CD4-positive, alpha-beta T cell treated with Interleukin-4 for 1 hour (primary cell): Measurements from ENCODE around the gene ZNF385D.

ENCODE experiments used
- DNase-seq, 2 donors: peaks; one replicate each; pipeline ENCODE4 v3.0.0-alpha.2; 2020 to 2022

The ZNF385D gene

DNA sequence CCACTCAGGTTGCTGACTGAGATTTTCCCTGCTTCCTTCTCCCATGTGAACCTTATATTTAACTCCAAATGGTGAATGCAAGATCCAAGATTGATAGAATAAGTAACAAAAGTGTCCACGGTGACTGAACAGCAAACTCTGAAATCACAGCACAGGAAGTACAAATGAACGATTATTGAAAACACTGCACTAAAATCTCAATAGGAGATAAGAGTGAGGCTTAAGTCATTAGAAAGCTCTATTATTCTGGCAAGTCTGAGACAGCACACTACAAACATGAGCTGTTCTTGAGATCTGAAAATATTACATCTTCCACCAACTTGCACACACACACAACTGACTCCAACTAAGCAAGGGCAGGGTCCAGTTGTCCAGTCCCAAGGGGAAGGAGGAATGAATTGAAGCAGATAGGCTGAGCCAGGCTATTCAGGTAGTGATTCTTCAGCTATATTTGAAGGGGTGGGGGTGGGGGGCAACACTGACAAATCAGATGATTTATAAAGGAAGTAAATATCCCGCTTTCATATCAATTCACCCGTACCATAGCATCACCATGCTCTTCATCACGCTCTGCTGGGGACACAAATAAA lies 2.9 kb downstream of the ZNF385D start:
- no peak for DNase-seq

GRCh38 chr3:21747376-21747775 lies 3.6 kb downstream of the ZNF385D start:
- no peak for DNase-seq

DNA sequence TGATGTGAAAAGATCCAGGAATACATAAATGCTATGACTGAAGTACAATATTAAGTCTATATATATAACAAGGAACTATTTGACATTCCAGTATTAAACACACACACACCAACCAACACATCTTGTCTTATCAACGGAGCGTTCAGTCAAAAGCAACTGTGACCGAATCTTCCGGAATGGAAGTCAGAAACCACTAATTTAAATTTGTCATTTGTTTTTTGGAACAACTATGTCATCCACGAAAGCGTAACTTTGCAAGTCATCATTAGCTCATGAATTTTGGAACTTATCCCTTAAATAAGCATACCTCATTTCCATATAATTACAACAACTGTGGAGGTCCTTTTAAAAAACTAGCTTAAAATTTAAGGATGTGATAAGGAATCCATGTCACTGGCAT lies 5.0 kb downstream of the ZNF385D start:
- DNase-seq, result no peak

- no peak for DNase-seq
These were observed 6.2 kb downstream of the ZNF385D start for GRCh38 chr3:21744793-21745192.

DNA sequence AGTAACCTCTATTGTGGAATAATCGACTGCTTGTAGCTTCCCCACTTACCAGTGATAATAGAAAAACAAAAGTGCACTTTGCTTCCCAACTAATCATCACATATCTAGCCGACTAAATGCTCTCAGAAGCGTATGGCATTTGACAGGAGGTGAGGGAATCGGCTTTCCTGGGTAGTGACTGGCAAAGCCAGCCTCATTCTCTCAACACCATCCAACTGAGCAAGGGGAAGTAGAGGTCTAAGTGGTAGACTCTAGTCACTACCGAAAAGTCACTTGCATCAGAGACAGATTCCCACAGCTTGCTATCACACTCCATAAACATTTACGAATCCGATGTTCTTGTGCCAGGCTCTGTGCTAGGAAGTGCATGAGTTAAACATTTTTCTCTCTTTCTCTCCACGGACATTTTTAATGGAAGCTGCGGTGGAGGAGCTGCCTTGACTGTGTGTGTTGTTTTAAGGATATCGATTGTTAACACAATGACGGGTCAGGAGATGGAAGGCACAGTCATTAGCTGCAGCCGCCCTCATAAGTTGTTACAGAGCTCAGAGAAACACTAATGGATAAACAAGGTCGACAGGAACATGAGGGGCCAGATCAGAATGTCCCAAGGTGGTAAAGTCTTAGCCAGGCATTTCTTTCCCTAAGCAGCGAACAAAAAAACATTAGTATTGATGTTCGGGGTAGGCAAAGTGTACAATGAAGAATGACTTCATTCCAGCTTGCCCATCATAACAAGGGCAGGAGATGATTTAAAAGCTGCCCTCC lies 11.9 kb downstream of the ZNF385D start:
- no peak for DNase-seq

GRCh38 chr3:21738283-21738682 lies 12.7 kb downstream of the ZNF385D start:
- DNase-seq, result no peak

DNA sequence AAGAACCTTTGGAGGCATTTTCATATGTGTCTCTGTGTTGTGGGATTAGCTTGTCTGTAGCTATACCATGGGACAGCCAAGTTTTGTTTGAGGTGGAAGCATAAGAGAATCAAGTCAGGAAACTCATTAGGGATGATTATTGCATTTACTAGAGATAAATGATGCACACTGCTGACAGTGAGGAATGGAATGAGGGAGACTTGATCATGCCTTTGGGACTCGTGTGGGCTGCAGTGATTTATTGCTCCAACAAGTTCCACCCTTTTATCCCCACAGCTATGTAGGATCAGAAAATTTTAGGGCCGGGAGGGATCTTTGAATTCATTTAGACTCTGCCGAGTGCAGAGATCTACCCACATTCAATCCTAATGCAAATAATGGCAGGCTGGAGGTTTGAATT lies 16.3 kb downstream of the ZNF385D start:
- DNase-seq, result no peak

DNA sequence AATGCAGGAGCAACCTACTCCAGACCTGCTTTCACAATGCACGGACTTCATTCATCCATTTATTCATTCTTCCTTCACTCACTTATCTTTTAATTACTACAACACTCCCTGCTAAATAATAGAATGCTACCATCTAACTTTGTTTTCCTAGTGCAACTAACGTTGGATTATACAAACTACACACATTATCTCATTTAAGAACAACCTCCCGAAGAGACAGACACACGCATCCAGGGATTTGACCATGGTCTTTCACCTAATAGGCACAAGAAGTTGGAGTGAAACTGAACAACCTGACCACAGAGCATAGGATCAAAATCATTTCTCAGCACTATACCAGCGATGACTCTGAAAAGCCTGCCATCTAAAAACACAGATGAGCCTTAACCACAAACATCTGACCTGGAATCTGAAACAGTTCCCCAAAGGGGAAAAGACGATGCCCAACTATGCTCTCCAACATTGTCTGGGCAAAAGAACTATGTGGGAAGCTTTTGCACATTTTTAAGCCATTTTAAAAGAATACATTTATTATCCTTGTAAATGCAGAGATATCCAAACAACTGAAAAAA lies 21.0 kb downstream of the ZNF385D start:
- no peak for DNase-seq

DNA sequence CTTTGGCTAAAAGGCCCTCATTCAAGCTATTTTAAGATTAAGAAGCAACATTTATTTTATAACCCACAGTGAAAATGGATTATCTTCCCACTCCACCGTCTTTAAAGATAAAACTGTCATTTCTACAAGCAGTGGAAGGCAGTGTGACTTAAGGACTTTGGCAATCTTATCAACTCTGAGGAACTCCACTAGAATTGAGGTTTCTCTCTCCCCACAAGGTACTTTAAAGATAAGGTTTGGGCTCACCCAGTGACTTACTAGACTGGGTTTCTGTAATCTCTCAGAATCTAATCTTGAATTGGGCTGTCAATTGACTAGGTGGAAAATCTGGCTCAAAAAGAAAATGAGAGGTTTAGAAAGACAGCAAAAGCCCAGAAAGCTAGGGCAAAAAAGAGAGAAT lies 21.7 kb downstream of the ZNF385D start:
- no peak for DNase-seq

DNA sequence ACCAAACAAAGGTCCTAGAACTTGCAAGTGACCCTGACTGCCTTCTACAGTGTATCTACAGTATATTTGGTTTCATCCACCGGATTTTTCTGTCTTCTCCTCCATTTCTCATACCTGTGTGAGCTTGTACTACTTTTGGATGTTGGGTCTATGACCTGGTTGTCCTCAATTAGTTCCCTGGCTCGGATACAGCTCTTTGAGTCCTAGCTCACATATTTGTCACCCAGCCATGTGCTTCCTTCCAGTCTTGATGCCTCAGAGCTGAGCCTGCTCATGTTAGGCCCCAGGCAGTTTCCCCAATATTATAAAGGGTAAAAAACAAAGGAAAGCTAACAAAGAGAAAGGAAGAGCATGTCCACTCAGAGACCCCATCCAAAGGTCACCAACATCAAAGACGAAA lies 28.2 kb downstream of the ZNF385D start:
- DNase-seq, result no peak

DNA sequence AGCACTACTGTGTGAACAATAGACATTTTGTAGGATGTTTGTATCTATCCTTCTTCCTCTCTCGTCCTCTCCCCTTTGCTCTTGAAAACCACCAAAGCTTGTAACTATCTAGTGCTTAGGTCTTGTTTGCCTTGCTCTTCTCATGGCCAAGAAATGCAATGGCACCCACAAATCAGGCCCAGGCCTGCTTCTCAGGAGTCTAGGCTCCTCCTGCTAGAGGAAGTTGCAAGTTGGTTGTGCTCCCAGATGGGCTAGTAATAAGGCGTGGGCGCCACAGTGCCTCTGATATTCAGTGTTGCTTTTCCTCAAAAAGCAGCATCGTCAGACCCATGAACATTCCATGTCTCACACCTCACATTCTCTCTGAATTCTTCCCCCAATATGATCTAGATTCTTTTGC lies 28.7 kb downstream of the ZNF385D start:
- DNase-seq, result no peak

GRCh38 chr3:21718943-21719591 lies 31.9 kb downstream of the ZNF385D start:
- no peak for DNase-seq

- no peak for DNase-seq
These were observed 32.7 kb downstream of the ZNF385D start for GRCh38 chr3:21718161-21718765.

DNA sequence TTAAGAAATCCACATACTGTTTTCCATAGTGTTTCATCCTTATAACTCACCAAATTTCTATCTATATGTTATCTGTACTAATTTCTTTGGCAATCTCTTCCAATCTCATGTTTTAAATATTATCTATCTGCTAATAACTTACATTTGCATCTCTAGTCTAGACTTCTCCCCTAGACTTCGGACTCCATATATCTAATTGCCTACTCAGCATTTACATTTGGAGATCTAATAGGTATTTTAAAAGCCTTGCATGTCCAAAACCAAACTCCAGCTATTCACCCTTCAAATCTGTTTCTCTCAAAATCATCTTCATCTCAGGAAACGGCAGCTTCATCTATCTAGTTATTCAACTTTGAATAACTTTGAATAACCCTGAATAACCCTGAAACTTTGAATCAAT lies 35.3 kb downstream of the ZNF385D start:
- no peak for DNase-seq

DNA sequence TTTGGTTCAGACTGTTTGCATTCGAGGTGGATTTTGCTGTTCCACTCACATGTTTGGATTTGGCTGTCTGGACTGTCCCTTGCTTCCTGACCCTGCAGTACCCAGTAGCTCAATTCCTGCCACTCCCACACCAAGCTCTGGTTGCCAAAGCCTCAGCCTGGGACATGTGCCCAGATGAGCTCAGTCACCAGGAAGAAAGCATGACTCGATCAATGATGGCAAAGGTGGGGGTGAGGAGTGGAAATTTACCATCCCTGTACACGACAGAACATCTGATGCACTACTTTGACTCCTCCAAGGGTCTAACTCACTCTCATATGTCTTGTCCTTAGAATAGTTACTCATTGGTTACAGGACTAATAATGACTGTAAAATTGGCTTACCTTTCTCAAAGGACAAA lies 45.2 kb downstream of the ZNF385D start:
- no peak for DNase-seq

DNA sequence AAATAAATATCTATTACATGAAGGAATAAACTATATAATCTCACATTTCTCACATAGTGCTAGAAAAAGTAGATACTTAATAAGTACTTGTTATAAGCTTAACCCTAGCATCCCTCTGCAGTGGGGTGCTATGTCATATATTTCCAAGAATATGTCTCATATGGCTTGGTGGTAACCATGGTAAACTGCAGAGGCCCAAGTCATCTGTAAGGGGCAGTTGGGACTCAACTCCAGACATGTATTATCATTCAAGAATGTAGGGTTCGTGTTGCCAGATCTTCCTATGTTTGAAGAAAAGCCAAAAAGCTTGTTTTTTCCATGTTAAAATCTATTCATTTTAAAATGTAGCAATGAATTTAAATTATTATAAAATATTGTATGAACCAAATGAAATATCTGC lies 46.2 kb downstream of the ZNF385D start:
- no peak for DNase-seq

- DNase-seq, result no peak
These were observed 47.7 kb downstream of the ZNF385D start for GRCh38 chr3:21703291-21703690.

GRCh38 chr3:21697707-21698106 lies 53.3 kb downstream of the ZNF385D start:
- DNase-seq, result no peak

DNA sequence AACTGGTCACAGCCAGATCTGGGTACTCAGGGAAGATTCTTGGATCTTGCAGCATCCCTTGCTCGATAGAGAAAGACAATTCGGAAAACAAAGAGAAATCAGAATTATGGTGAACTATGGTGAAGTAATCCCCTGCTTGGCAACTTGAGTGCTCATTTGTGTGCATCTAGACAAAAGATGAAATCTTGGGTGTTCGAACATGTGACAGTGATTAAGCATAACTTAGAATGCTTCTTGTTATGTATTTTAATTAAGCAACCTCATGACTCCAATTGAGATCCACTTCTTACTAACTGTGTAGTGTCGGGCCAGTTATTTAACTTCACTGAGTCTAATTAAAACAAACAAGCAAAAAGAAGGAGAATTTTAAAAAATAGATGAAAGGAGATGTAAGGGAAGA lies 56.5 kb downstream of the ZNF385D start:
- no peak for DNase-seq

- DNase-seq, result no peak
These were observed 60.0 kb downstream of the ZNF385D start for GRCh38 chr3:21691036-21691435.

DNA sequence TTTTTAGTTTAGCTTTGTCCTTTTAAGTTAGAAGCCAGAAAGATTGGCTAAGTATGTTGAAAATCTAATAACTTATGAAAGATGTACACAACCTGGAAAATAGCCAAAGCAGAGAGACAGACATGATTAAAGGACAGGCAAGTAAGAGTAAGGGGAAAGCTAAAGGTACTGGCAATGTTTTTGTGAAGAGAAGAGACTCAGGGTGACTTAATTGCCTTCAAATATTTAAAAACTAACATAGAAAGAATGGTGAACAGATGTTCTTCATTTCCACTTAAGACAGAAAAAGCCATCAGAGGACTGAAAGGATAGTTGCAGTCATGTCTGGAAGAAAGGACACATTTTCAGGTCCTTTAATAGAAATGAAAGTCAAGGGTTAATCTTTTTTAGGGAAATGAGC lies 68.8 kb downstream of the ZNF385D start:
- DNase-seq, result no peak

- DNase-seq, result no peak
These were observed 77.6 kb downstream of the ZNF385D start for GRCh38 chr3:21673393-21673792.

- DNase-seq, result no peak
These were observed 78.7 kb downstream of the ZNF385D start for GRCh38 chr3:21672303-21672702.

DNA sequence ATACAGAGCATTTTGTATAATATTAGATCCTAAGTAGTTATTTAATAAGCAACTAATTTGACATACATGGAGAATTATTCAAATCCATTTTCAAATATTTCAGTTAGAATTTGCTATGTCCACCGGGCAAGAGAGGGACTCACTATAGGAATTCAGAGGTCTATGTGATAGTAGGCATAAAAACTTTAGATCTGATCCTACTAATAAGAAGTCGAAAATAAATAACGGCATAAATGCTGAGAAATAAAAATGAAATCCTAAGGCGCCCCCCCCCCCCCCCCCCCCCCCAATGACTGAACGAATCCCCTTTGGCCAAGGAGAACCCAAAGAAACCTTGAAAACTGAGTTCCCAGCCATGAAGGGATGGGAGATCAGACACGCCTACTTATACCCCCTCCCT lies 80.6 kb downstream of the ZNF385D start:
- no peak for DNase-seq
